HEK293 (cell line): ENCODE measurements around the gene GUK1.

ENCODE experiments used
- CTCF ChIA-PET: fragments of 350-600 bp; formaldehyde crosslinking; extraction: SDS; loops from one replicate; lab custom pipeline; 2021; ENCODE audit warnings: antibody characterized with exemption; lab: Yijun Ruan, JAX
- POLR2A ChIA-PET: fragments of 300-600 bp; formaldehyde crosslinking; extraction: SDS; loops from one replicate; lab custom pipeline; 2020; ENCODE audit warnings: antibody characterized with exemption, inconsistent platforms; lab: Yijun Ruan, JAX
- H3K27ac ChIP-seq: fragments of 200-500 bp; sonication (Bioruptor generic); 2 replicates; pipeline ENCODE4 v1.5.1; 2014; ENCODE audit warnings: low read depth, low read length, control low read depth, inconsistent platforms; ENCODE audit errors: extremely low read depth
- H3K36me3 ChIP-seq, 2 experiments: fragments of 200-500 bp in 1 of 2; sonication (Bioruptor generic) in 1 of 2; 1 replicate in 1 of 2; 2 replicates in 1 of 2; pipeline ENCODE4 v1.5.1; 2014 to 2017; ENCODE audit warnings: inconsistent platforms in 2 of 2, low read length in 2 of 2; ENCODE audit not compliant: control insufficient read depth in 2 of 2, insufficient read depth in 1 of 2
- H3K4me1 ChIP-seq: fragments of 200-500 bp; sonication (Bioruptor generic); 2 replicates; pipeline ENCODE4 v1.5.1; 2014; ENCODE audit warnings: mild to moderate bottlenecking, low read length, inconsistent platforms; ENCODE audit not compliant: control insufficient read depth, insufficient read depth
- H3K4me3 ChIP-seq: 2 replicates; pipeline ENCODE4 v1.5.1; 2011; ENCODE audit warnings: low read depth, mild to moderate bottlenecking, control low read depth, low read length, moderate library complexity
- H3K9me3 ChIP-seq: fragments of 200-500 bp; sonication (Bioruptor generic); 2 replicates; pipeline ENCODE4 v1.5.1; 2014; ENCODE audit warnings: low read depth, low read length, inconsistent platforms; ENCODE audit not compliant: control insufficient read depth, insufficient read depth
- BCL11A ChIP-seq: fragments of 450-650 bp; formaldehyde crosslinking; IDR thresholded peaks from 2 replicates; pipeline ENCODE4 v1.5.1; 2016; ENCODE audit warnings: low read depth, missing biosample characterization, missing genetic modification characterization
- EGR2 ChIP-seq: fragments of 450-650 bp; formaldehyde crosslinking; IDR thresholded peaks from 2 replicates; pipeline ENCODE4 v1.5.1; 2016; ENCODE audit warnings: low read depth, missing biosample characterization, missing genetic modification characterization
- FEZF1 ChIP-seq: fragments of 450-650 bp; formaldehyde crosslinking; IDR thresholded peaks from 2 replicates; pipeline ENCODE4 v1.5.1; 2016; ENCODE audit warnings: missing biosample characterization, missing genetic modification characterization
- IKZF3 ChIP-seq: fragments of 450-650 bp; IDR thresholded peaks from 2 replicates; pipeline ENCODE4 v1.5.0; 2018; ENCODE audit warnings: missing biosample characterization, mild to moderate bottlenecking, missing genetic modification characterization, moderate library complexity
- INSM2 ChIP-seq: fragments of 450-650 bp; formaldehyde crosslinking; IDR thresholded peaks from 2 replicates; pipeline ENCODE4 v1.5.1; 2016; ENCODE audit warnings: missing biosample characterization, missing genetic modification characterization
- KLF16 ChIP-seq: fragments of 450-650 bp; formaldehyde crosslinking; IDR thresholded peaks from 2 replicates; pipeline ENCODE4 v1.5.1; 2017; ENCODE audit warnings: missing biosample characterization, missing genetic modification characterization
- OSR2 ChIP-seq: fragments of 450-650 bp; formaldehyde crosslinking; IDR thresholded peaks from 2 replicates; pipeline ENCODE4 v1.5.1; 2016; ENCODE audit warnings: missing biosample characterization, missing genetic modification characterization
- SP3 ChIP-seq: fragments of 450-650 bp; formaldehyde crosslinking; IDR thresholded peaks from 2 replicates; pipeline ENCODE4 v1.5.1; 2016; ENCODE audit warnings: missing biosample characterization, missing genetic modification characterization
- ZBTB17 ChIP-seq: fragments of 450-650 bp; formaldehyde crosslinking; IDR thresholded peaks from 2 replicates; pipeline ENCODE4 v1.5.1; 2016; ENCODE audit warnings: missing biosample characterization, missing genetic modification characterization
- ZEB2 ChIP-seq: fragments of 450-650 bp; formaldehyde crosslinking; IDR thresholded peaks from 2 replicates; pipeline ENCODE4 v1.5.1; 2016; ENCODE audit warnings: missing biosample characterization, missing genetic modification characterization
- ZFHX2 ChIP-seq: fragments of 450-650 bp; formaldehyde crosslinking; conservative IDR thresholded peaks from 2 replicates; pipeline ENCODE4 v1.5.1; 2016; ENCODE audit warnings: missing biosample characterization, missing genetic modification characterization
- ZIC2 ChIP-seq: fragments of 450-650 bp; formaldehyde crosslinking; IDR thresholded peaks from 2 replicates; pipeline ENCODE4 v1.5.1; 2016; ENCODE audit warnings: missing biosample characterization, missing genetic modification characterization
- ZNF146 ChIP-seq: fragments of 450-650 bp; formaldehyde crosslinking; IDR thresholded peaks from 2 replicates; pipeline ENCODE4 v1.5.1; 2016; ENCODE audit warnings: missing biosample characterization, missing genetic modification characterization
- ZNF175 ChIP-seq: fragments of 450-650 bp; formaldehyde crosslinking; IDR thresholded peaks from 2 replicates; pipeline ENCODE4 v1.5.1; 2016; ENCODE audit warnings: missing biosample characterization, missing genetic modification characterization
- ZNF18 ChIP-seq: fragments of 450-650 bp; formaldehyde crosslinking; IDR thresholded peaks from 2 replicates; pipeline ENCODE4 v1.5.1; 2016; ENCODE audit warnings: missing biosample characterization, missing genetic modification characterization
- ZNF19 ChIP-seq: fragments of 450-650 bp; formaldehyde crosslinking; IDR thresholded peaks from 2 replicates; pipeline ENCODE4; 2016; ENCODE audit warnings: missing biosample characterization, missing genetic modification characterization, low read depth
- ZNF2 ChIP-seq: fragments of 450-650 bp; formaldehyde crosslinking; IDR thresholded peaks from 2 replicates; pipeline ENCODE4 v1.5.1; 2016; ENCODE audit warnings: missing biosample characterization, missing genetic modification characterization
- ZNF302 ChIP-seq: fragments of 450-650 bp; formaldehyde crosslinking; IDR thresholded peaks from 2 replicates; pipeline ENCODE4 v1.5.1; 2016; ENCODE audit warnings: missing biosample characterization, missing genetic modification characterization, low read depth
- ZNF341 ChIP-seq: fragments of 450-650 bp; formaldehyde crosslinking; IDR thresholded peaks from 2 replicates; pipeline ENCODE4; 2016; ENCODE audit warnings: low read depth, missing biosample characterization, missing genetic modification characterization
- ZNF354C ChIP-seq: fragments of 450-650 bp; formaldehyde crosslinking; IDR thresholded peaks from 2 replicates; pipeline ENCODE4 v1.5.1; 2016; ENCODE audit warnings: missing biosample characterization, missing genetic modification characterization, low read depth, borderline replicate concordance
- ZNF394 ChIP-seq: fragments of 450-650 bp; formaldehyde crosslinking; IDR thresholded peaks from 2 replicates; pipeline ENCODE4 v1.5.1; 2016; ENCODE audit warnings: missing biosample characterization, missing genetic modification characterization, mild to moderate bottlenecking, moderate library complexity, borderline replicate concordance
- ZNF423 ChIP-seq: fragments of 450-650 bp; formaldehyde crosslinking; IDR thresholded peaks from 2 replicates; pipeline ENCODE4 v1.5.1; 2016; ENCODE audit warnings: missing biosample characterization, missing genetic modification characterization
- ZNF548 ChIP-seq: fragments of 450-650 bp; formaldehyde crosslinking; IDR thresholded peaks from 2 replicates; pipeline ENCODE4 v1.5.1; 2016; ENCODE audit warnings: missing biosample characterization, missing genetic modification characterization
- ZNF600 ChIP-seq: fragments of 450-650 bp; formaldehyde crosslinking; IDR thresholded peaks from 2 replicates; pipeline ENCODE4 v1.5.1; 2016; ENCODE audit warnings: missing biosample characterization, missing genetic modification characterization
- ZNF76 ChIP-seq: fragments of 450-650 bp; formaldehyde crosslinking; IDR thresholded peaks from 2 replicates; pipeline ENCODE4; 2016; ENCODE audit warnings: low read depth, missing biosample characterization, missing genetic modification characterization, borderline replicate concordance
- ZNF768 ChIP-seq: fragments of 450-650 bp; formaldehyde crosslinking; IDR thresholded peaks from 2 replicates; pipeline ENCODE4 v1.5.1; 2018; ENCODE audit warnings: missing biosample characterization, mild to moderate bottlenecking, missing genetic modification characterization
- ZNF830 ChIP-seq: fragments of 450-650 bp; IDR thresholded peaks from 2 replicates; pipeline ENCODE4 v1.5.0; 2018; ENCODE audit warnings: missing biosample characterization, missing genetic modification characterization, low read depth, mild to moderate bottlenecking, moderate library complexity
- ZXDB ChIP-seq: fragments of 450-650 bp; formaldehyde crosslinking; IDR thresholded peaks from 2 replicates; pipeline ENCODE4 v1.5.1; 2016; ENCODE audit warnings: missing biosample characterization, missing genetic modification characterization
- TF ChIP-seq, protein P1 (sequence below): fragments of 450-650 bp; formaldehyde crosslinking; IDR thresholded peaks from 2 replicates; pipeline ENCODE4 v1.5.1; 2016; ENCODE audit warnings: missing biosample characterization, missing genetic modification characterization
- TF ChIP-seq, protein P2 (sequence below): fragments of 450-650 bp; formaldehyde crosslinking; optimal IDR thresholded peaks from 2 replicates; pipeline ENCODE3; 2016; ENCODE audit warnings: missing biosample characterization, mild to moderate bottlenecking, missing genetic modification characterization

The GUK1 gene

GRCh38 chr1:228140724-228141225 is 696 bp downstream of the GUK1 start (continued):
- peak; percentile 12; the same call in 1 of the 2 replicates for TF ChIP-seq ZNF18 (tag by site-specific recombination)

DNA sequence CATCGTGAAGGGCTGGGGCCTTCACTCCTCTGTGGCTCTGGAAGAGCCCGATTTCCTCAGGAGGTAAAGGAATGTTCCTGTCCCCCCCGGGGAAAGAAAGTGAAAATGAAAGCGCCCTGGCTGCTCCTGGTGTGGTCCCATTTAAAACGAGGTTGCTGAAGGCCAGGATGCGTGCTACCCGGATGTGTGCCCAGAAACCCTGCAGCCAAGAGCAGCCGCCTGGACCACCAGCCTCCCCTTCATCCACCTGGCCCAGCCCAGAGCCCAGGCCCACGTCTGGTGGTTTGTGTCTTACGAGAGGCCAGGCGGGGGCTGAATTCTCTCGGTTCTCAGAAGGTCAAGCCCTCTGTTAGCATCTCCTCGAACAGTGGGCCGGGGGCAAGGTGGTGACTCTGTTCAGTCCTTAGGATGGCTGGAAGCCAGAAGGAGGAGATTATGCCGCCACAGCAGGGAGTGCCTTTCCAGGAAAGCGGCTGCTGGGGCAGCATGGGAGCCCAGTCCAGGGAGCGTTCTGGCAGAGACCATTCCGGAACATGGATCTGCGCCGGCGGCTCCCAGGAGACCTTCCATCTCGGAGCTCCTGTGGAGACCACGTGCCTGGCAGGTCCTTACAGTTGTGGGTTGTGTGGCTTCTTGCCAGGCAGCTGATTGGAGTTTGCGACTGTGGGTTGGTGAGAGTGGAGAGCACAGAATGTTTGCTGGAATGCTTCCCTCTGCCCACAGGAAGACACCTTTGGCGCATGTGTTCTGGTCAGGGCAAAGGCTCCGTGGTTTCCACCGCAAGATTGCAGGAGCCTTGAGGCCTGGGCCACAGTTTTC is 1.4 kb downstream of the GUK1 start:
- H3K4me3 ChIP-seq, result peak overlapping the region; percentile 90
- H3K9me3 ChIP-seq, result no peaks in the 10 kb centered on the region
- POLR2A ChIA-PET, result interaction anchor here (1.1 to 3.7 kb wide), 6 partner anchors 10 to 33 kb away, joined by 3 to 38 read pairs (median 8); partner anchors contain the start of genes IBA57 and MRPL55
- H3K4me1 ChIP-seq, result peaks cover 13% of the 10 kb centered on the region
- peaks cover 0 to 27% of the 10 kb centered on the region in 2 experiments; a peak in 1 of 3 replicates for H3K36me3 ChIP-seq
- no peak overlapping the region for H3K27ac ChIP-seq
- CTCF ChIA-PET, result interaction anchor here (0.9 to 2.2 kb wide), 3 partner anchors 11 to 25 kb away, joined by 4 to 23 read pairs (median 12); partner anchors contain the start of gene IBA57
- TF ChIP-seq ZNF76 (tag by site-specific recombination) (peak; percentile 83), BCL11A (tag by site-specific recombination) (no peak), ZNF830 (tag by site-specific recombination) (no peak), FEZF1 (tag by site-specific recombination) (no peak), ZNF548 (tag by site-specific recombination) (no peak), KLF16 (tag by site-specific recombination) (peak; percentile 60; the same call in 1 of the 2 replicates), ZNF146 (tag by site-specific recombination) (no peak), ZNF2 (tag by site-specific recombination) (0 out of 2 replicates have a peak, but pooled peaks have one; percentile 33), ZNF423 (peak; percentile 97), IKZF3 (peak; percentile 41; the same call in 1 of the 2 replicates), EGR2 (tag by site-specific recombination) (peak; percentile 92), ZEB2 (tag by site-specific recombination) (0 out of 2 replicates have a peak, but pooled peaks have one; percentile 22), ZBTB17 (tag by site-specific recombination) (peak; percentile 79), ZNF354C (tag by site-specific recombination) (no peak), ZNF302 (no peak), ZNF341 (tag by site-specific recombination) (peak; percentile 89), SP3 (tag by site-specific recombination) (no peak), ZIC2 (tag by site-specific recombination) (peak; percentile 98), ZXDB (tag by site-specific recombination) (no peak), OSR2 (tag by site-specific recombination) (peak; percentile 75), INSM2 (tag by site-specific recombination) (0 out of 2 replicates have a peak, but pooled peaks have one; percentile 50), ZNF19 (no peak), ZNF394 (tag by site-specific recombination) (0 out of 2 replicates have a peak, but pooled peaks have one; percentile 28), ZFHX2 (tag by site-specific recombination) (peak; percentile 94), ZNF600 (peak; percentile 100), ZNF175 (tag by site-specific recombination) (no peak), ZNF768 (tag by site-specific recombination) (no peak)
- TF ChIP-seq, protein P1, sequence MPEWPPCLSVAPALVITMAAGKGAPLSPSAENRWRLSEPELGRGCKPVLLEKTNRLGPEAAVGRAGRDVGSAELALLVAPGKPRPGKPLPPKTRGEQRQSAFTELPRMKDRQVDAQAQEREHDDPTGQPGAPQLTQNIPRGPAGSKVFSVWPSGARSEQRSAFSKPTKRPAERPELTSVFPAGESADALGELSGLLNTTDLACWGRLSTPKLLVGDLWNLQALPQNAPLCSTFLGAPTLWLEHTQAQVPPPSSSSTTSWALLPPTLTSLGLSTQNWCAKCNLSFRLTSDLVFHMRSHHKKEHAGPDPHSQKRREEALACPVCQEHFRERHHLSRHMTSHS (tag by site-specific recombination), result no peak
- TF ChIP-seq, protein P2, sequence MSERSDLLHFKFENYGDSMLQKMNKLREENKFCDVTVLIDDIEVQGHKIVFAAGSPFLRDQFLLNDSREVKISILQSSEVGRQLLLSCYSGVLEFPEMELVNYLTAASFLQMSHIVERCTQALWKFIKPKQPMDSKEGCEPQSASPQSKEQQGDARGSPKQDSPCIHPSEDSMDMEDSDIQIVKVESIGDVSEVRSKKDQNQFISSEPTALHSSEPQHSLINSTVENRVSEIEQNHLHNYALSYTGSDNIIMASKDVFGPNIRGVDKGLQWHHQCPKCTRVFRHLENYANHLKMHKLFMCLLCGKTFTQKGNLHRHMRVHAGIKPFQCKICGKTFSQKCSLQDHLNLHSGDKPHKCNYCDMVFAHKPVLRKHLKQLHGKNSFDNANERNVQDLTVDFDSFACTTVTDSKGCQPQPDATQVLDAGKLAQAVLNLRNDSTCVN (tag by site-specific recombination), result peak; percentile 17
